Stimulated activated CD8-positive, alpha-beta memory T cell treated with anti-CD3 and anti-CD28 coated beads, Interleukin-4, amount 100 ng/mL, for 24 hours (primary cell): Measurements from ENCODE around the gene THADA.

Experiments
- DNase-seq: peaks from one replicate; pipeline ENCODE4 v3.0.0-alpha.2; 2020; ENCODE audit warnings: low read depth

Gene THADA

GRCh38 chr2:43270930-43271615 lies 324.8 kb downstream of the THADA start:
- DNase-seq: no peak

GRCh38 chr2:43270461-43270860 lies 325.4 kb downstream of the THADA start:
- no peak for DNase-seq

- no peak for DNase-seq
Observed at GRCh38 chr2:43269706-43270105, 326.1 kb downstream of the THADA start.

GRCh38 chr2:43269074-43269572 lies 326.7 kb downstream of the THADA start:
- no peak for DNase-seq

GRCh38 chr2:43268066-43268953 lies 327.5 kb downstream of the THADA start:
- no peak for DNase-seq

- DNase-seq: no peak
Observed at GRCh38 chr2:43267381-43267780, 328.5 kb downstream of the THADA start.

GRCh38 chr2:43266711-43267111 lies 329.1 kb downstream of the THADA start:
- no peak for DNase-seq

GRCh38 chr2:43265421-43265820 lies 330.4 kb downstream of the THADA start:
- no peak for DNase-seq

- no peak for DNase-seq
Observed at GRCh38 chr2:43265001-43265400, 330.8 kb downstream of the THADA start.

GRCh38 chr2:43262951-43263350 lies 332.9 kb downstream of the THADA start:
- DNase-seq: no peak

GRCh38 chr2:43262239-43262638 lies 333.6 kb downstream of the THADA start:
- no peak for DNase-seq

GRCh38 chr2:43259512-43259911 lies 336.3 kb downstream of the THADA start:
- no peak for DNase-seq

GRCh38 chr2:43258547-43259156 lies 337.2 kb downstream of the THADA start:
- no peak for DNase-seq

GRCh38 chr2:43255296-43255910 lies 340.4 kb downstream of the THADA start:
- no peak for DNase-seq

- DNase-seq: no peak
Observed at GRCh38 chr2:43254331-43254730, 341.5 kb downstream of the THADA start.

GRCh38 chr2:43251171-43251731 lies 344.6 kb downstream of the THADA start:
- no peak for DNase-seq

- DNase-seq: no peak
Observed at GRCh38 chr2:43250015-43250414, 345.8 kb downstream of the THADA start.

GRCh38 chr2:43248621-43249020 lies 347.2 kb downstream of the THADA start:
- DNase-seq: no peak

GRCh38 chr2:43246641-43247040 lies 349.2 kb downstream of the THADA start:
- no peak for DNase-seq

GRCh38 chr2:43241558-43241957 lies 354.3 kb downstream of the THADA start:
- no peak for DNase-seq

- DNase-seq: no peak
Observed at GRCh38 chr2:43240766-43241150, 355.1 kb downstream of the THADA start.
